Measurements from ENCODE around the gene NEK11.

The NEK11 gene

DNA sequence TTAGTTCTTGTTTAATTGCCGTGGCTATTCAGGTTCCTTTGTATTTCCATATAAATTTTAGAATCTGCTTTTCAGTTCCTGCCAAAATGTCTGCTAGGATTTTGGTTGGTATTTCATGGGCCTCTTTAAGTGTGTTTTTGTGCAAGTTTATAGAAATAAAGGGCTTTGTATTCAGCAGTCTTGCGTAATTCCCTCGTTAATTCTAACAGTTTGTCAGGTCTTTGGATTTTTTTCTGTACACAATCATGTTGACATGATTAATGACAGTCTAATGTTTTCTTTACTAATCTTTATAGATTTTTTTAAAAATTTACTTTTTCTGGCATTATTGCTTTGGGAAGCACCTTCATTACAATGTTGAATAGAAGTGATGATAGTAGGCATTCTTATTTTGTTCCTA, 120.9 kb downstream of the NEK11 start:
- H3K9ac ChIP-seq (ENCODE audit: low read length): no peak overlapping the region
- H3K9me3 ChIP-seq (ENCODE audit: control insufficient read depth, low read depth, low read length): no peaks in the 10 kb centered on the region
- H3K36me3 ChIP-seq (ENCODE audit: control insufficient read depth, low read depth, low read length): no peaks in the 10 kb centered on the region
- H3K27ac ChIP-seq (ENCODE audit: low read length): no peak overlapping the region
- H3K4me3 ChIP-seq (ENCODE audit: low read length): no peak overlapping the region
- no peaks in the 10 kb centered on the region for H3K4me1 ChIP-seq (ENCODE audit: control insufficient read depth, low read depth, low read length)
- H3K27me3 ChIP-seq (ENCODE audit: control insufficient read depth, insufficient read depth, low read length): no peaks in the 10 kb centered on the region

DNA sequence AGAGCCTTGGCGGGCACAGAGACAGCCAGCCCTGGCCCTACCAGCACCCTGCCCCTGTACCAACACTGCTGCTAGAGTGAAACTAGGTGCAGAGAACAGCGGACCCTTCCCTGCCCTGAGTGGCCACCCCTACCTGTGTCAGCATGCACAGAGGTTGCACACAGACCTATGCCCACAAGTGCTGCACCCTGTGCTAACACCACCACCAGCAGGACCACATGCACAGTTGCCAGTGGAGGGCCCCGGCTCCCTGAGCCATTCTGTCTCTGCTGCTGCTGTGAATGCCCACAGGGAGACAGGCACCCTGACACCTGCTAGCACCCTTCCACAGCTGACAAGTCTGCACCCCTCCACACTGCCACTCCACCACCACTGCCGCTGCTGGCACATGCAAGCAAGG, 131.8 kb downstream of the NEK11 start:
- Histone ChIP-seq H3K27ac (ENCODE audit: low read length) (no peak overlapping the region), H3K27me3 (ENCODE audit: control insufficient read depth, insufficient read depth, low read length) (no peaks in the 10 kb centered on the region), H3K4me3 (ENCODE audit: low read length) (no peak overlapping the region), H3K9ac (ENCODE audit: low read length) (no peak overlapping the region), H3K9me3 (ENCODE audit: control insufficient read depth, low read depth, low read length) (no peaks in the 10 kb centered on the region), H3K36me3 (ENCODE audit: control insufficient read depth, low read depth, low read length) (no peaks in the 10 kb centered on the region), H3K4me1 (ENCODE audit: control insufficient read depth, low read depth, low read length) (no peaks in the 10 kb centered on the region)

DNA sequence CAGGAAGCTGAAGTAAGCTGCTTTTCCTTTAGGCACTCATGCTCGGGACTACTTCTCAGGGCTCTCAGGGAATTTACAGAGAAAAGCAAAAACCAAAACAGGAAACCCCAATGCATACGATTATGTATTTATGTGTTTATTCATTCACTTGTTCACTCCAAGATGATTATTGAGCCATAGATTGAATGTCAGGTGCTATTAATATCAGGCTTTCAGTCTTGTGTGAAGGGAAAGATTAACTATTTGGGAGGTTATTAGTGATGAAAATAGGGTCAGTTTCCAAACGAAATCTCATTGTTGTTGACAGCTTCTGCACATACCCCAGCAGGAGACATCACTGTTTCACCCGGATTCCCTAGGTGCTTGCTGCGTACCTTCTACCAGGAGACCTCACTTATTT, 135.8 kb downstream of the NEK11 start:
- Histone ChIP-seq H3K4me1 (ENCODE audit: control insufficient read depth, low read depth, low read length) (no peaks in the 10 kb centered on the region), H3K27me3 (ENCODE audit: control insufficient read depth, insufficient read depth, low read length) (no peaks in the 10 kb centered on the region), H3K27ac (ENCODE audit: low read length) (no peak overlapping the region), H3K9me3 (ENCODE audit: control insufficient read depth, low read depth, low read length) (no peaks in the 10 kb centered on the region), H3K4me3 (ENCODE audit: low read length) (no peak overlapping the region), H3K9ac (ENCODE audit: low read length) (no peak overlapping the region), H3K36me3 (ENCODE audit: control insufficient read depth, low read depth, low read length) (no peaks in the 10 kb centered on the region)

DNA sequence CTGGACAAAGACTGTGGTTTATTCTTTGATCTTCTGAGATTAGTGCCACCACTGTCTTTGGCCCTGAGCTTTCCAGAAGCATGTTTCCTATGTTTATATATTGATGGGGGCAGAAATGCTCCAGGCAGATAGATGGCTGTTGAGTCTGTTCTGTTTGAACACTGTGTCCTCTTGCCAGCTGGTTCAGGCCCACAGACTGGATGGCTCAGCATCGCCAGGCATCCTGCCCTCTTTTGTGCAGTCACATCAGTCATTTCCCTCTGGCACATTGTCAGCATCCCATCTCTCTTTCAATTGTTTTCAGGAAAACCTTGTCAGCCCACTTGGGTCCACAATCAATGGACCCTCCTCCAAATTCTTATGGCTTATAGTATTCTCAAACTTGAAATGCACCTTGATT, 141.2 kb downstream of the NEK11 start:
- no peaks in the 10 kb centered on the region for H3K27me3 ChIP-seq (ENCODE audit: control insufficient read depth, insufficient read depth, low read length)
- no peaks in the 10 kb centered on the region for H3K4me1 ChIP-seq (ENCODE audit: control insufficient read depth, low read depth, low read length)
- no peaks in the 10 kb centered on the region for H3K36me3 ChIP-seq (ENCODE audit: control insufficient read depth, low read depth, low read length)
- no peaks in the 10 kb centered on the region for H3K9me3 ChIP-seq (ENCODE audit: control insufficient read depth, low read depth, low read length)
- no peak overlapping the region for H3K4me3 ChIP-seq (ENCODE audit: low read length)
- H3K9ac ChIP-seq (ENCODE audit: low read length): no peak overlapping the region
- H3K27ac ChIP-seq (ENCODE audit: low read length): no peak overlapping the region

DNA sequence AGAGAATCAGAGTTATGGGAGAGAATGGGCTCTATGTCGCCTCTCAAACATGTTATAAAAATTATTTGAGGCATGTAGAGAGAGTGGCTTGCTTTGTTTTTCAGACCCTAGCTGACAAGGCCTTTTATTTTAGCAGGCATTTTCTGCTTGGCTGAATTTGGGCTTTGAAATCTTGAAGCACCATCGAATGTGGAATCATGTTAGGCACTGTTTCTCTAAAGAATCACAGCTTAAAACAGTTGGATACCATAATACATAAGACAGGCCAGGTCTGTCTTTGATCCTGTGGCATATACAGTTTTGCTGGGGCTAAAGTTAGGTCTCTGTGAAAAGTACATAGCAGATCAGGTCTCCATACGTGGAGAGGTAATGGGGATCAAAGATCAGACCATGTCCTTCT, 142.7 kb downstream of the NEK11 start:
- Histone ChIP-seq H3K27ac (ENCODE audit: low read length) (no peak overlapping the region), H3K4me1 (ENCODE audit: control insufficient read depth, low read depth, low read length) (no peaks in the 10 kb centered on the region), H3K9ac (ENCODE audit: low read length) (no peak overlapping the region), H3K4me3 (ENCODE audit: low read length) (no peak overlapping the region), H3K36me3 (ENCODE audit: control insufficient read depth, low read depth, low read length) (no peaks in the 10 kb centered on the region), H3K9me3 (ENCODE audit: control insufficient read depth, low read depth, low read length) (no peaks in the 10 kb centered on the region), H3K27me3 (ENCODE audit: control insufficient read depth, insufficient read depth, low read length) (no peaks in the 10 kb centered on the region)

DNA sequence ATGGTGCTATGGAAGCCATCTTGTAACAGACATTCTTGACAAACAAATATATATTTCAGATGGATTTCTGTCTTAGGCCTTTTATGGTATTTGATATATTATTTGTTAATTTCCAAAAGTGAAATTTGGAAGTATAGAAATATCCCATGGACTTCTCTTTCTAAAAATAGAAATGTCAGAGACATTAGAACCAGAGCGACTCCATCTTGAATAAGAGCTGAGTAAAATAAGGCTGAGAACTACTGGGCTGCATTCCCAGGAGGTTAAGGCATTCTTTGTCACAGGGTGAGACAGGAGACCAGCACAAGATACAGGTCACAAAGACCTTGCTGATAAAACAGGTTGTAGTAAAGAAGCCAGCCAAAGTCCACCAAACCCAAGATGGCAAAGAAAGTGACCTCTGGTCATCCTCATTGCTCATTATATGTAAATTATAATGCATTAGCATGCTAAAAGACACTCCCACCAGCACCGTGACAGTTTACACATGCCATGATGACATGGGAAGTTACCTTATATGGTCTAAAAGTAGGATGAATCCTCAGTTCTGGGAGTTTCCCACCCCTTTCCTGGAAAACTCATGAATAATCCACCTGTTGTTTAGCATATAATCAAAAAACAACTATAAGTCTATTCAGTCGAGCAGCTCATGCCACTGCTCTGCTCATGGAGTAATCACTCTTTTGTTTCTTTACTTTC, 146.0 kb downstream of the NEK11 start:
- Histone ChIP-seq H3K27ac (ENCODE audit: low read length) (no peak overlapping the region), H3K9ac (ENCODE audit: low read length) (no peak overlapping the region), H3K4me1 (ENCODE audit: control insufficient read depth, low read depth, low read length) (no peaks in the 10 kb centered on the region), H3K27me3 (ENCODE audit: control insufficient read depth, insufficient read depth, low read length) (no peaks in the 10 kb centered on the region), H3K36me3 (ENCODE audit: control insufficient read depth, low read depth, low read length) (no peaks in the 10 kb centered on the region), H3K4me3 (ENCODE audit: low read length) (no peak overlapping the region), H3K9me3 (ENCODE audit: control insufficient read depth, low read depth, low read length) (no peaks in the 10 kb centered on the region)

DNA sequence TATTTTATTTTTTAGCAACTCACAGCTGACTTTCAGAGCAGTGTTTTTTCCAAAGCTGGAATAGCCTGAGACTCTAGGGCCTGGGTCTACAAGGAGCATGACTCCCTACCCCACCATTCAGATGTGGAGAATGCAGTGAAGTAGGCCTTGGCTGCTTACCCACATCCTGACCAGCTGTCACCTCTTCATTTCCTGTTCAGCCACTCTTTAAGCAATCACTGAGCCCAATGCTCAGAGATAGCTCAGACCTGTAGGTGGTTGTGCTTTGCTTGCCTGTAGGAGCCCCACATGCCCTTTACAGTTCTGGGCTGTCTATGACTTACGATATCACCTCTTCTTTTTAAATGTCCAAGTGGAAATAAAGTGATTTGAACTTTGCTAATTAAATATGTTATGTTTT, 148.1 kb downstream of the NEK11 start:
- Histone ChIP-seq H3K9me3 (ENCODE audit: control insufficient read depth, low read depth, low read length) (no peaks in the 10 kb centered on the region), H3K4me3 (ENCODE audit: low read length) (no peak overlapping the region), H3K27me3 (ENCODE audit: control insufficient read depth, insufficient read depth, low read length) (no peaks in the 10 kb centered on the region), H3K4me1 (ENCODE audit: control insufficient read depth, low read depth, low read length) (no peaks in the 10 kb centered on the region), H3K9ac (ENCODE audit: low read length) (no peak overlapping the region), H3K27ac (ENCODE audit: low read length) (no peak overlapping the region), H3K36me3 (ENCODE audit: control insufficient read depth, low read depth, low read length) (no peaks in the 10 kb centered on the region)

DNA sequence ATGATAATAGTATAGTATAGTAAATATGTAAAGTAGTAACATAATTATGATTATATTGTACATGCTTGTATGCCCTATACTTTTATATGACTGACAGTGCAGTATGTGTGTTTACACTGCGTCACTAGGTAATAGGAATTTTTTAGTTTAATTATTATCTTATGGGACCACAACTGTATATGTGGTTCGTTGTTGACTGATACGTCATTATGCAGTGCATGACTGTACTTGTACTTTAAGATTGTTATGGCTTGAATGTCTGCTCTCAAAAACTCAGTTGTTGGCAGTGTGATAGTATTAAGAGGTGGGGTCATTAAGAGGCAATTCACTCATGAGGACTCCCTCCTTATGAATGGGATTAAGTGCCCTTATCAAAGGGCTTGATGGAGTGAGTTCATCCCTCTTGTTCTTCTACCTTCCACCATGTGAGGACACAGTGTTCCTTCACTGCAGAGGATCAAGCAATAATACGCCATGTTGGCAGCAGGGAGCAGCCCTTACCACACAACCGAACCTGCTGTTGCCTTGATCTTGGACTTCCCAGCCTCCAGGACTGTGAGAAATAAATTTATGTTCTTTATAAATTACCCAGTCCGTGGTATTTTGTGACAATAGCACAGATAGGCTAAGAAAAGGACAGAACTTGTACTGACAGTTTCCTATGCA, 152.2 kb downstream of the NEK11 start:
- Histone ChIP-seq H3K4me1 (ENCODE audit: control insufficient read depth, low read depth, low read length) (no peaks in the 10 kb centered on the region), H3K27me3 (ENCODE audit: control insufficient read depth, insufficient read depth, low read length) (no peaks in the 10 kb centered on the region), H3K27ac (ENCODE audit: low read length) (no peak overlapping the region), H3K4me3 (ENCODE audit: low read length) (no peak overlapping the region), H3K9ac (ENCODE audit: low read length) (no peak overlapping the region), H3K36me3 (ENCODE audit: control insufficient read depth, low read depth, low read length) (no peaks in the 10 kb centered on the region), H3K9me3 (ENCODE audit: control insufficient read depth, low read depth, low read length) (no peaks in the 10 kb centered on the region)

DNA sequence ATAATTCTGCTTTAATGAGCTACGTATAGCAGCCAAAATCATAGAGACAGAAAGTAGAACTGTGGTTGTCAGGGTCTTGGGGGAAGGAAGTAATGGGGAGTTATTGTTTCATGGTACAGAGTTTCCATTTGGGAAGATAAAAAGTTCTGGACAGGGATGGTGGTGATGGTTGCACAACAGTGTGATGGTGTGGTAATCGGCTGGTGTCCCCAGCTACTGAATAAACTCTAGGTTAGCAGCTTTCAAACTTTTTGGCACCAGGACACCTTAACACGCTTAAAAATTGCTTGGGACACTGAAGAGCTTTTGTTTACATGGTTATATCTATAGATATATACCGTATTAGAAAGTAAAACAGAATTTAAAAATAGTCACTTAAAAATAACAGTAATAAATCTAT, 166.0 kb downstream of the NEK11 start:
- Histone ChIP-seq H3K9ac (ENCODE audit: low read length) (no peak overlapping the region), H3K4me3 (ENCODE audit: low read length) (no peak overlapping the region), H3K4me1 (ENCODE audit: control insufficient read depth, low read depth, low read length) (no peaks in the 10 kb centered on the region), H3K27ac (ENCODE audit: low read length) (no peak overlapping the region), H3K36me3 (ENCODE audit: control insufficient read depth, low read depth, low read length) (no peaks in the 10 kb centered on the region), H3K9me3 (ENCODE audit: control insufficient read depth, low read depth, low read length) (no peaks in the 10 kb centered on the region), H3K27me3 (ENCODE audit: control insufficient read depth, insufficient read depth, low read length) (no peaks in the 10 kb centered on the region)

DNA sequence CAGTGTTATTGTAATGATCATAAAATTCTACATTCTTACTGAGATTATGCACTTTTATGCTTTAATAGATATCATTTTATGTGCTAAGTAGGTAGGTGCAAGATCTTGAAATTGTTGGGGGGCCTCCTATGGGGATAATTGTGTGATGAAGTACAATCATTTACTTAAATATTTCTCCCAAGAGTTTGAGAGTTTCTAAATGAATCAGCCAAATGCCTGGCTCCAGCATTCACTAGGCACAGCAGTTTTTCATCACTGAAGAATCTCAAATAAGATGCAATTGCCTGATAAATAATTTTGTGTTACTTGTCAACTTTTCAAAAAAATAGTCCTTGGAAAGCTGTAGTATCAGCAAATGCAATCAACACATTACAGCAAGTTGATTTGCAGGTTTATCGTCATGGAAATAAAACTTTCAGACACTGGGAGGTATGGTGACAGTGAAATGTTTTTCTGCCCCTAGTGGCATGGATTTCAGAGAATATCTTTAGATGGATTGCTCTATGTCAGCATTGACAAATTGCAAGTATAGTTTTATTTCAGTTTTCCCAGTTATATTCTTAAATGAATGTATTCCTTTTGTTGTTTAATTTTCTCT, 167.1 kb downstream of the NEK11 start:
- no peak overlapping the region for H3K4me3 ChIP-seq (ENCODE audit: low read length)
- no peaks in the 10 kb centered on the region for H3K9me3 ChIP-seq (ENCODE audit: control insufficient read depth, low read depth, low read length)
- H3K9ac ChIP-seq (ENCODE audit: low read length): no peak overlapping the region
- no peak overlapping the region for H3K27ac ChIP-seq (ENCODE audit: low read length)
- no peaks in the 10 kb centered on the region for H3K36me3 ChIP-seq (ENCODE audit: control insufficient read depth, low read depth, low read length)
- H3K27me3 ChIP-seq (ENCODE audit: control insufficient read depth, insufficient read depth, low read length): no peaks in the 10 kb centered on the region
- no peaks in the 10 kb centered on the region for H3K4me1 ChIP-seq (ENCODE audit: control insufficient read depth, low read depth, low read length)

DNA sequence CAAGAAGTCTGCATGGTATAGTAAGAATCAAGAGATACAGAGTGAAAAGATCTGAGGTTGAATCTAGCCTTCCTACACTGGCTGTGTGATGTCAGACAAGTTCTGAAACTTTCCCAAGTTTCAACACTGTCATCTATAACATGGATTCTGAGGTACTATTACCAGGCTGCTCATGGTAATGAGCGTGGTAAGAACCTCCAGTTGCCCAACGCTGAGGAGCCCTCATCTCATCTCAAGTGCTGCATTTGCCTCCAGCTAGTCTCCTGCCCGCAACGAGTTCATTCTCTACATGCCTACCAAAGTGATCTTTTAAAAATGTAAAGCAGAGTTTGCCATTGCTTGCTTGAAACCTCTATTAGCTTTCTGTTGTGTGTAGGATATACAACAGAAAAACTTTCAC, 168.1 kb downstream of the NEK11 start:
- Histone ChIP-seq H3K27me3 (ENCODE audit: control insufficient read depth, insufficient read depth, low read length) (no peaks in the 10 kb centered on the region), H3K36me3 (ENCODE audit: control insufficient read depth, low read depth, low read length) (no peaks in the 10 kb centered on the region), H3K27ac (ENCODE audit: low read length) (no peak overlapping the region), H3K9ac (ENCODE audit: low read length) (no peak overlapping the region), H3K9me3 (ENCODE audit: control insufficient read depth, low read depth, low read length) (no peaks in the 10 kb centered on the region), H3K4me3 (ENCODE audit: low read length) (no peak overlapping the region), H3K4me1 (ENCODE audit: control insufficient read depth, low read depth, low read length) (no peaks in the 10 kb centered on the region)

All from iPS-18a (cell line).